OCI-LY7 (cell line): Measurements from ENCODE around the gene EHBP1.

Source experiments
- CTCF ChIP-seq: fragments of 200-600 bp; sonication (generic); conservative IDR thresholded peaks from 2 replicates; pipeline ENCODE4 v1.5.1; 2014; ENCODE audit warnings: mild to moderate bottlenecking, antibody characterized with exemption, low read length, moderate library complexity, mixed read lengths
- EZH2phosphoT487 ChIP-seq: fragments of 200-600 bp; sonication (generic); IDR thresholded peaks from 2 replicates; pipeline ENCODE4 v1.6.1; 2018; ENCODE audit warnings: low read depth, borderline replicate concordance, mild to moderate bottlenecking, mixed run types, antibody characterized with exemption, low read length, moderate library complexity, mixed read lengths

- TF ChIP-seq CTCF (no peak), EZH2phosphoT487 (no peak)
Measured at GRCh38 chr2:62895632-62896009, 190.1 kb downstream of the EHBP1 start.
